Endodermal cell (in vitro differentiated cells): Measurements from ENCODE around the gene STIM1. TPM values are rescaled to one million over a fixed set of nuclear protein-coding genes. Genes with fewer than 3 reads are reported as not detected.

Experiments used
- DNase-seq: peaks from one replicate; pipeline ENCODE4 v3.0.0-alpha.2; 2017
- H3K27ac ChIP-seq: 2 replicates; pipeline ENCODE4 v1.5.1; 2013; ENCODE audit warnings: mild to moderate bottlenecking, low read depth, low read length, moderate library complexity
- H3K27me3 ChIP-seq: 2 replicates; pipeline ENCODE4 v1.6.1; 2013; ENCODE audit warnings: mild to moderate bottlenecking, low read length, moderate library complexity; ENCODE audit not compliant: insufficient read depth, control insufficient read depth, poor library complexity, severe bottlenecking
- H3K36me3 ChIP-seq: 2 replicates; pipeline ENCODE4 v1.7.0; 2013; ENCODE audit warnings: mild to moderate bottlenecking, low read length, moderate library complexity; ENCODE audit not compliant: control insufficient read depth, insufficient read depth
- H3K4me1 ChIP-seq: one replicate; pipeline ENCODE4 v1.7.0; 2013; ENCODE audit warnings: low read length; ENCODE audit not compliant: control insufficient read depth, insufficient read depth
- H3K4me3 ChIP-seq: 2 replicates; pipeline ENCODE4 v1.5.1; 2013; ENCODE audit warnings: mild to moderate bottlenecking, low read length, moderate library complexity
- H3K9ac ChIP-seq: 2 replicates; pipeline ENCODE4 v1.6.1; 2013; ENCODE audit warnings: mild to moderate bottlenecking, low read length, moderate library complexity; ENCODE audit not compliant: poor library complexity, severe bottlenecking; ENCODE audit errors: extremely low read depth
- H3K9me3 ChIP-seq: 2 replicates; pipeline ENCODE4 v1.6.1; 2013; ENCODE audit warnings: mild to moderate bottlenecking, low read length, moderate library complexity; ENCODE audit not compliant: control insufficient read depth
- H3K27ac Mint-ChIP-seq: 2 replicates; pipeline ENCODE4 v1.8.0; 2020; ENCODE audit warnings: mixed read lengths
- H3K27me3 Mint-ChIP-seq: 2 replicates; pipeline ENCODE4 v1.8.0; 2021; ENCODE audit warnings: mild to moderate bottlenecking, mixed read lengths; ENCODE audit not compliant: insufficient read depth
- H3K36me3 Mint-ChIP-seq: 2 replicates; pipeline ENCODE4 v1.8.0; 2020; ENCODE audit warnings: low read depth, mixed read lengths
- H3K4me1 Mint-ChIP-seq: 2 replicates; pipeline ENCODE4 v1.8.0; 2020; ENCODE audit warnings: mixed read lengths
- H3K4me3 Mint-ChIP-seq: 2 replicates; pipeline ENCODE4 v1.8.0; 2020; ENCODE audit warnings: mild to moderate bottlenecking, moderate library complexity, mixed read lengths
- H3K9me3 Mint-ChIP-seq: 2 replicates; pipeline ENCODE4 v1.8.0; 2020; ENCODE audit warnings: mild to moderate bottlenecking, mixed read lengths
- WGBS, 2 experiments: methylation state at CpG; one replicate each; pipeline versions ENCODE4 v1.1.5 to v1.1.7; 2013; ENCODE audit warnings: missing lambda C conversion rate in 2 of 2, mixed read lengths in 1 of 2; ENCODE audit not compliant: insufficient coverage in 1 of 2, insufficient read length in 1 of 2; 5-methylcytosine and 5-hydroxymethylcytosine counted together
- total RNA-seq, 2 donors: library from RNA; stranded (reverse); fragmentation: NEBNext Ultra II Directional in 1 of 2; extraction: Animal tissue kit (Norgen Biotek cat#: 25700) in 1 of 2; gene quantifications; 2 replicates in 1 of 2; 3 replicates in 1 of 2; pipeline ENCODE4 v1.2.1, GENCODE V29; 2021
- TF ChIP-seq, protein P1 (sequence below): fragments of 200-600 bp; sonication (generic); conservative IDR thresholded peaks from 2 replicates; pipeline ENCODE4 v1.5.0; 2021; ENCODE audit warnings: antibody characterized with exemption, mild to moderate bottlenecking

STIM1 gene
- total RNA-seq, 2 donors from 2014 or later: 20.9 to 27.9 TPM

GRCh38 chr11:3942160-3942955, 86.9 kb downstream of the STIM1 start:
- H3K9me3 ChIP-seq: no peaks in the 10 kb centered on the region
- H3K27me3 ChIP-seq: no peaks in the 10 kb centered on the region
- H3K27me3 Mint-ChIP-seq: no peaks in the 10 kb centered on the region
- H3K4me3 Mint-ChIP-seq: no peak overlapping the region
- TF ChIP-seq, protein P1, sequence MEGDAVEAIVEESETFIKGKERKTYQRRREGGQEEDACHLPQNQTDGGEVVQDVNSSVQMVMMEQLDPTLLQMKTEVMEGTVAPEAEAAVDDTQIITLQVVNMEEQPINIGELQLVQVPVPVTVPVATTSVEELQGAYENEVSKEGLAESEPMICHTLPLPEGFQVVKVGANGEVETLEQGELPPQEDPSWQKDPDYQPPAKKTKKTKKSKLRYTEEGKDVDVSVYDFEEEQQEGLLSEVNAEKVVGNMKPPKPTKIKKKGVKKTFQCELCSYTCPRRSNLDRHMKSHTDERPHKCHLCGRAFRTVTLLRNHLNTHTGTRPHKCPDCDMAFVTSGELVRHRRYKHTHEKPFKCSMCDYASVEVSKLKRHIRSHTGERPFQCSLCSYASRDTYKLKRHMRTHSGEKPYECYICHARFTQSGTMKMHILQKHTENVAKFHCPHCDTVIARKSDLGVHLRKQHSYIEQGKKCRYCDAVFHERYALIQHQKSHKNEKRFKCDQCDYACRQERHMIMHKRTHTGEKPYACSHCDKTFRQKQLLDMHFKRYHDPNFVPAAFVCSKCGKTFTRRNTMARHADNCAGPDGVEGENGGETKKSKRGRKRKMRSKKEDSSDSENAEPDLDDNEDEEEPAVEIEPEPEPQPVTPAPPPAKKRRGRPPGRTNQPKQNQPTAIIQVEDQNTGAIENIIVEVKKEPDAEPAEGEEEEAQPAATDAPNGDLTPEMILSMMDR: no peak
- 95 to 100% methylated on average over 2 to 3 of the region's 3 CpGs for WGBS, 2 experiments
- H3K9me3 Mint-ChIP-seq: no peaks in the 10 kb centered on the region
- no peak overlapping the region for H3K9ac ChIP-seq
- H3K27ac ChIP-seq: no peak overlapping the region
- H3K36me3 ChIP-seq: no peaks in the 10 kb centered on the region
- H3K4me3 ChIP-seq: no peak overlapping the region
- no peaks in the 10 kb centered on the region for H3K4me1 ChIP-seq
- H3K4me1 Mint-ChIP-seq: peaks cover 3% of the 10 kb centered on the region
- DNase-seq: no peak
- no peak overlapping the region for H3K27ac Mint-ChIP-seq
- H3K36me3 Mint-ChIP-seq: no peaks in the 10 kb centered on the region

DNA sequence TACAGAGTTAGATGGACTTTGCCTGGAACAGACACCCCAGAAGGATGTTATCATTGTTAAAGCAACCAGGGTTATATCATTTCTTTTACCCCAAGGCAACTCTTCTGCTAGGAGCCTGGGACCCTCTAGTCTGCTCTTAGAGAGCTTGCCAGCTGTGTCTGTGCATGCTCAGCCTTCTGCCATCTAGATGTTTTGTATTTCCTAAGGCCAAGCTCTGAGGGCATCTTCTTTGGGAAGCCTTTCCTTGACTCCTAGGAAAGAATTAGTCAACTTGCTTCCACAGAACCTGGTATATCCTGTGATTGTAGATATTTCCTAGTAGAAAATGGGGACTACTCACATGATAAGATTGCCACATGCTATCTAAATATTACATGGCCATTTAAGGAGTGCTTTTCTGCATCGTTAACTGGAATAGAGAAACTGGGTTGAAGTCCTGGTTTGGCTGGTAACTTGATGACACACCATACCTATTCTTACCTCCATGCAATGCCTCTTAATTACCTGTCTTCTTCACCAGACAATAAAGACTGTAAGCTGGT, 87.6 kb downstream of the STIM1 start:
- no peaks in the 10 kb centered on the region for H3K36me3 ChIP-seq
- Mint-ChIP-seq H3K4me3 (no peak overlapping the region), H3K27me3 (no peaks in the 10 kb centered on the region), H3K4me1 (peaks cover 3% of the 10 kb centered on the region), H3K27ac (no peak overlapping the region), H3K9me3 (no peaks in the 10 kb centered on the region), H3K36me3 (no peaks in the 10 kb centered on the region)
- DNase-seq: no peak
- H3K4me3 ChIP-seq: no peak overlapping the region
- TF ChIP-seq, protein P1: no peak
- H3K27me3 ChIP-seq: no peaks in the 10 kb centered on the region
- H3K9me3 ChIP-seq: no peaks in the 10 kb centered on the region
- H3K4me1 ChIP-seq: no peaks in the 10 kb centered on the region
- no peak overlapping the region for H3K27ac ChIP-seq
- 82 to 100% methylated on average over 1 of the region's 1 CpG for WGBS, 2 experiments
- H3K9ac ChIP-seq: no peak overlapping the region

- Histone ChIP-seq H3K27ac (no peak overlapping the region), H3K9me3 (no peaks in the 10 kb centered on the region), H3K4me1 (no peaks in the 10 kb centered on the region), H3K36me3 (no peaks in the 10 kb centered on the region), H3K9ac (no peak overlapping the region), H3K27me3 (no peaks in the 10 kb centered on the region), H3K4me3 (no peak overlapping the region)
- no peaks in the 10 kb centered on the region for H3K9me3 Mint-ChIP-seq
- WGBS, 2 experiments: 88 to 100% methylated on average over 1 of the region's 1 CpG
- no peaks in the 10 kb centered on the region for H3K27me3 Mint-ChIP-seq
- H3K36me3 Mint-ChIP-seq: no peaks in the 10 kb centered on the region
- TF ChIP-seq, protein P1: no peak
- no peak for DNase-seq
- H3K4me1 Mint-ChIP-seq: peaks cover 3% of the 10 kb centered on the region
- H3K27ac Mint-ChIP-seq: no peak overlapping the region
- no peak overlapping the region for H3K4me3 Mint-ChIP-seq
Measured at GRCh38 chr11:3944198-3944597, 88.7 kb downstream of the STIM1 start.
